Gastroesophageal sphincter (tissue), 3 donors: ENCODE measurements around the gene MOK.

Experiments used
- CTCF ChIP-seq, 4 experiments: fragments of 200-600 bp in 2 of 4; fragments of 450-650 bp in 2 of 4; sonication (generic) in 1 of 4; IDR thresholded peaks; one replicate each; pipeline ENCODE4 v1.5.1; 2017 to 2019; ENCODE audit warnings: antibody characterized with exemption in 4 of 4, mild to moderate bottlenecking in 2 of 4, moderate library complexity in 2 of 4
- POLR2A ChIP-seq, 2 donors: fragments of 450-650 bp; IDR thresholded peaks; one replicate each; pipeline ENCODE4 v1.6.1; 2017; ENCODE audit warnings: antibody characterized with exemption in 2 of 2, mild to moderate bottlenecking in 2 of 2, moderate library complexity in 1 of 2

- TF ChIP-seq CTCF (IDR thresholded peaks at IDR 0.05) (no peak), POLR2A (IDR thresholded peaks at IDR 0.05) (no peak)
These were observed 12.7 kb upstream of the MOK start for GRCh38 chr14:102317564-102318248.
